Measurements from ENCODE around the gene RAD9A.

DNA sequence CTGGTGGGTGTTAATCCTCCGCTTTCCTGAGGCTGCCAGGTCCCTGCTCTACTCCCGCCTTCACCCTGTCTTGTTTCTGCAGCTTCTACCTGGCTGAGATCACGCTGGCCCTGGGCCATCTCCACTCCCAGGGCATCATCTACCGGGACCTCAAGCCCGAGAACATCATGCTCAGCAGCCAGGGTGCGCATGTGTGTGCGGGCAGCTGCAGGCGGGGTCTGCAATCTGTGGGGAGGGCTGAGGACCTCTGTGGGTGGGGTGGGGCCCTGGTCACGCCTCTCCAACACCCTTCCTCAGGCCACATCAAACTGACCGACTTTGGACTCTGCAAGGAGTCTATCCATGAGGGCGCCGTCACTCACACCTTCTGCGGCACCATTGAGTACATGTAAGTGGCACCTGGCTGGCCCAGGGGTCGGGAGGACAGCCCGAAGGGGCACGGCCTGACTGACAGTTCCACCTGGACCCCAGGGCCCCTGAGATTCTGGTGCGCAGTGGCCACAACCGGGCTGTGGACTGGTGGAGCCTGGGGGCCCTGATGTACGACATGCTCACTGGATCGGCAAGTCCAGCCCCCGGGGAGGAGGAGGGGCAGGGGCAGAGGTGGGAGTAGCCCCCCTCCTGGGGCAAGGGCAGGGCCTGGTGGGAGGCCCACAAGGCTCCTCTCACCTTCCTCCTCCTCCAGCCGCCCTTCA is 41.0 kb downstream of the RAD9A start:
- no peak for TF ChIP-seq POLR2A (IDR thresholded peaks at IDR 0.05)
- TF ChIP-seq, protein P1, sequence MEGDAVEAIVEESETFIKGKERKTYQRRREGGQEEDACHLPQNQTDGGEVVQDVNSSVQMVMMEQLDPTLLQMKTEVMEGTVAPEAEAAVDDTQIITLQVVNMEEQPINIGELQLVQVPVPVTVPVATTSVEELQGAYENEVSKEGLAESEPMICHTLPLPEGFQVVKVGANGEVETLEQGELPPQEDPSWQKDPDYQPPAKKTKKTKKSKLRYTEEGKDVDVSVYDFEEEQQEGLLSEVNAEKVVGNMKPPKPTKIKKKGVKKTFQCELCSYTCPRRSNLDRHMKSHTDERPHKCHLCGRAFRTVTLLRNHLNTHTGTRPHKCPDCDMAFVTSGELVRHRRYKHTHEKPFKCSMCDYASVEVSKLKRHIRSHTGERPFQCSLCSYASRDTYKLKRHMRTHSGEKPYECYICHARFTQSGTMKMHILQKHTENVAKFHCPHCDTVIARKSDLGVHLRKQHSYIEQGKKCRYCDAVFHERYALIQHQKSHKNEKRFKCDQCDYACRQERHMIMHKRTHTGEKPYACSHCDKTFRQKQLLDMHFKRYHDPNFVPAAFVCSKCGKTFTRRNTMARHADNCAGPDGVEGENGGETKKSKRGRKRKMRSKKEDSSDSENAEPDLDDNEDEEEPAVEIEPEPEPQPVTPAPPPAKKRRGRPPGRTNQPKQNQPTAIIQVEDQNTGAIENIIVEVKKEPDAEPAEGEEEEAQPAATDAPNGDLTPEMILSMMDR (IDR thresholded peaks at IDR 0.05), result no peak
